CD14-positive monocyte (primary cell): Measurements from ENCODE around the gene MARS1. TPM values are rescaled to one million over a fixed set of nuclear protein-coding genes. Genes with fewer than 3 reads are reported as not detected.
A peak's percentile ranks its signal among the peaks of the same experiment; 100 is the strongest.

ENCODE experiments used
- DNase-seq, 3 donors: peaks; one replicate each; pipeline ENCODE4 v3.0.0-alpha.2; 2011 to 2022
- H2AFZ ChIP-seq: 2 replicates; pipeline ENCODE4 v1.6.0; 2012; ENCODE audit warnings: mild to moderate bottlenecking, low read depth, low read length, inconsistent platforms; ENCODE audit not compliant: insufficient read depth, poor library complexity, severe bottlenecking
- H3K27ac ChIP-seq, 2 donors: 1 replicate in 1 of 2; 2 replicates in 1 of 2; pipeline ENCODE4 v1.5.1; 2012 to 2013; ENCODE audit warnings: low read length in 2 of 2, control low read depth in 1 of 2, inconsistent platforms in 1 of 2, low read depth in 1 of 2, mild to moderate bottlenecking in 1 of 2
- H3K27me3 ChIP-seq, 2 donors: one replicate each; pipeline versions ENCODE4 v1.6.0 to v1.6.1; 2011 to 2013; ENCODE audit warnings: low read length in 2 of 2; ENCODE audit not compliant: control insufficient read depth in 2 of 2, insufficient read depth in 2 of 2
- H3K36me3 ChIP-seq, 2 donors: replicated peaks in 1 of 2; 1 replicate in 1 of 2; 2 replicates in 1 of 2; pipeline versions ENCODE4 v1.5.1 to v1.6.1; 2012 to 2013; ENCODE audit warnings: low read length in 2 of 2, control low read depth in 1 of 2, inconsistent platforms in 1 of 2, mild to moderate bottlenecking in 1 of 2; ENCODE audit not compliant: insufficient read depth in 2 of 2, control insufficient read depth in 1 of 2
- H3K4me1 ChIP-seq, 2 donors: 1 replicate in 1 of 2; 2 replicates in 1 of 2; pipeline versions ENCODE4 v1.5.1 to v1.6.1; 2012 to 2013; ENCODE audit warnings: low read length in 2 of 2, control low read depth in 1 of 2, inconsistent platforms in 1 of 2, mild to moderate bottlenecking in 1 of 2, moderate library complexity in 1 of 2; ENCODE audit not compliant: insufficient read depth in 2 of 2, control insufficient read depth in 1 of 2
- H3K4me2 ChIP-seq: replicated peaks from 2 replicates; pipeline ENCODE3; 2012; ENCODE audit warnings: low read length, moderate library complexity, mild to moderate bottlenecking; ENCODE audit not compliant: poor library complexity, severe bottlenecking; ENCODE audit errors: extremely low read depth
- H3K4me3 ChIP-seq, 3 experiments: fragments of 200-600 bp in 1 of 3; sonication (generic) in 1 of 3; replicated peaks in 1 of 3; 1 replicate in 2 of 3; 2 replicates in 1 of 3; pipeline ENCODE4 v1.5.1; 2011 to 2013; ENCODE audit warnings: low read length in 3 of 3, mild to moderate bottlenecking in 3 of 3, control low read depth in 2 of 3, low read depth in 2 of 3, inconsistent platforms in 1 of 3, moderate library complexity in 1 of 3
- H3K79me2 ChIP-seq: 2 replicates; pipeline ENCODE4 v1.6.0; 2012; ENCODE audit warnings: mild to moderate bottlenecking, control low read depth, inconsistent platforms, low read length, moderate library complexity; ENCODE audit not compliant: insufficient read depth
- H3K9ac ChIP-seq: 2 replicates; pipeline ENCODE4 v1.6.0; 2017; ENCODE audit warnings: low read length, mild to moderate bottlenecking; ENCODE audit not compliant: insufficient read depth, poor library complexity, severe bottlenecking
- H3K9me3 ChIP-seq, 2 donors: replicated peaks in 1 of 2; 1 replicate in 1 of 2; 2 replicates in 1 of 2; pipeline versions ENCODE4 v1.5.1 to v1.6.1; 2012 to 2013; ENCODE audit warnings: low read length in 2 of 2, control low read depth in 1 of 2; ENCODE audit not compliant: control insufficient read depth in 1 of 2, insufficient read depth in 1 of 2
- H4K20me1 ChIP-seq: 2 replicates; pipeline ENCODE4 v1.6.0; 2012; ENCODE audit warnings: mild to moderate bottlenecking, low read length, control low read depth, moderate library complexity; ENCODE audit not compliant: insufficient read depth
- H3K27ac Mint-ChIP-seq, 7 donors: one replicate each; pipeline ENCODE4 v1.8.0; 2020; ENCODE audit warnings: mild to moderate bottlenecking in 7 of 7, mixed read lengths in 7 of 7, moderate library complexity in 6 of 7, inconsistent platforms in 2 of 7
- H3K27me3 Mint-ChIP-seq, 3 donors: one replicate each; pipeline ENCODE4 v1.8.0; 2021 to 2022; ENCODE audit warnings: low read depth in 3 of 3, mild to moderate bottlenecking in 3 of 3, mixed read lengths in 3 of 3, moderate library complexity in 3 of 3, inconsistent platforms in 1 of 3
- H3K36me3 Mint-ChIP-seq, 2 donors: one replicate each; pipeline ENCODE4 v1.8.0; 2020; ENCODE audit warnings: mixed read lengths in 2 of 2, inconsistent platforms in 1 of 2, mild to moderate bottlenecking in 1 of 2
- H3K4me1 Mint-ChIP-seq: one replicate; pipeline ENCODE4 v1.8.0; 2020; ENCODE audit warnings: mild to moderate bottlenecking, mixed read lengths
- H3K4me3 Mint-ChIP-seq, 2 donors: one replicate each; pipeline ENCODE4 v1.8.0; 2020; ENCODE audit warnings: mild to moderate bottlenecking in 2 of 2, mixed read lengths in 2 of 2, moderate library complexity in 1 of 2
- H3K9me3 Mint-ChIP-seq, 7 donors: one replicate each; pipeline ENCODE4 v1.8.0; 2020 to 2022; ENCODE audit warnings: mixed read lengths in 7 of 7, mild to moderate bottlenecking in 6 of 7, moderate library complexity in 6 of 7, inconsistent platforms in 2 of 7
- CTCF ChIP-seq: fragments of 200-600 bp; IDR thresholded peaks from one replicate; pipeline ENCODE4 v1.8.0; 2022; ENCODE audit warnings: antibody characterized with exemption, mild to moderate bottlenecking
- WGBS: methylation state at CpG from one replicate; pipeline ENCODE4 v1.1.5; 2013; ENCODE audit warnings: missing lambda C conversion rate; ENCODE audit not compliant: insufficient coverage; 5-methylcytosine and 5-hydroxymethylcytosine counted together
- intact Hi-C, 2 donors: fragments of 100-400 bp; cut with micrococcal nuclease; formaldehyde crosslinking; loops; one replicate each; pipeline versions ENCODE4 v1.15.0 to v1.15.1; 2023
- polyA plus RNA-seq, 3 donors: library from polyadenylated mRNA; depleted of rRNA in 1 of 3; unstranded in 2 of 3; stranded (reverse) in 1 of 3; fragments of 300-500 nt in 2 of 3; fragments of >200 nt in 1 of 3; fragmentation: Illumina TruSeq in 2 of 3; gene quantifications; 1 replicate in 2 of 3; 2 replicates in 1 of 3; pipeline ENCODE4 v1.2.3, GENCODE V29; 2012 to 2021

Gene MARS1
- polyA plus RNA-seq, 3 donors = 63.5 to 164 (median 79.8) TPM

DNA sequence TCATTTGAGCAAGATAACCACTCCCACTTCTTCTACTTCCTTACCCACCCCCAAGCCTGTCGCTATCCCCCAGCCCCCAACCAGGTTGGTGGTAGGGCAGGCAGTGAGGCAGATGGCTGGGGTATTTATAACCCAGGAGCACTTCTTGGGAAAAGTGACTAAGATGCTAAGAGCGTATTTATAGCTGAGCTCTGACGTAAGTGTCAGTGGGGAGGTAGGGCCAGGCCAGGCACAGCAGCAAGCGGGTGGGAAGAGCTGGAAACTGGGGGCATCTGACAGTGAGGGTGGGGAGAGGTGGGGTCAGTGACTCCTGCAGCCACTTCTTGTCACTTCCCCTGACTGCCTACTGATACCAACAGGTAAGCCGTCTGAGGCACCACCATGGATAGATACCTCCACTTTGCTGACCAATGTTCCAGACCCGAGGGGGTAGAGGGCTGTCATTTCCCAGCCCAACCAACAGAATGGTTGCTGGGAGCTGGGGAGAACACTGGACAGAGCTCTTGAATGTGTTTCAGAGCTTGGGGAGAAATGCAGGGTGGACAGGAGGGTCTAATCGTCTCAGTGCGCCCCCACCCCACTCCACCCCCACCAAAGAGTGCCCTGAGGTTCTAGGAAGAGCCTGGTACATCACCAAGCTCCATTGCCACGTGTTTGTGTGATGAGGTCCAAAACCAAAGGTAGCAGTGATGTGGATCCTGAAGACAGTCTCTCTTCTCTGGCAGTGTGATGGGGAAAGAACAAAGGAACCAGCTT lies 35.5 kb upstream of the MARS1 start:
- no peaks in the 10 kb centered on the region for H3K27me3 ChIP-seq
- H3K36me3 ChIP-seq = no peaks in the 10 kb centered on the region
- H3K9ac ChIP-seq = no peak overlapping the region
- no peaks in the 10 kb centered on the region for H4K20me1 ChIP-seq
- H3K4me2 ChIP-seq = no peak overlapping the region
- H3K79me2 ChIP-seq = no peaks in the 10 kb centered on the region
- no peak overlapping the region for H3K27ac ChIP-seq
- no peak for DNase-seq
- no peak overlapping the region for H3K4me3 Mint-ChIP-seq
- H3K27ac Mint-ChIP-seq = peak overlapping the region in 2 of 7 donors; percentile 36 to 45
- H3K27me3 Mint-ChIP-seq = peaks cover 6 to 13% (median 7%) of the 10 kb centered on the region in 3 donors
- 86% methylated on average over 3 of the region's 9 CpGs for WGBS
- peaks cover 0 to 2% (median 0%) of the 10 kb centered on the region in 7 donors for H3K9me3 Mint-ChIP-seq
- no peak for TF ChIP-seq CTCF
- H2AFZ ChIP-seq = peak overlapping the region; percentile 23
- intact Hi-C loops = loop anchor here (5.0 to 10.0 kb wide), 3 partner anchors 145 to 190 kb away; no protein-coding TSS in a partner anchor
- peaks cover 15% of the 10 kb centered on the region for H3K4me1 Mint-ChIP-seq
- peaks cover 4 to 9% of the 10 kb centered on the region in 2 donors for H3K4me1 ChIP-seq
- no peaks in the 10 kb centered on the region for H3K9me3 ChIP-seq
- no peak overlapping the region for H3K4me3 ChIP-seq
- no peaks in the 10 kb centered on the region for H3K36me3 Mint-ChIP-seq

- 0% methylated on average over 1 of the region's 7 CpGs for WGBS
- no peak overlapping the region for H3K4me2 ChIP-seq
- H3K9ac ChIP-seq = no peak overlapping the region
Measured at GRCh38 chr12:57452937-57453509, 34.8 kb upstream of the MARS1 start.

More at GRCh38 chr12:57452937-57453509, 34.8 kb upstream of the MARS1 start:
- H3K27ac ChIP-seq = no peak overlapping the region
- Mint-ChIP-seq H3K36me3 (no peaks in the 10 kb centered on the region), H3K4me1 (peaks cover 15% of the 10 kb centered on the region), H3K9me3 (peaks cover 0 to 2% (median 0%) of the 10 kb centered on the region in 7 donors), H3K27me3 (peaks cover 6 to 15% (median 7%) of the 10 kb centered on the region in 3 donors), H3K4me3 (no peak overlapping the region), H3K27ac (peak overlapping the region in 2 of 7 donors; percentile 23 to 36)
- H3K27me3 ChIP-seq = no peaks in the 10 kb centered on the region
- H3K9me3 ChIP-seq = no peaks in the 10 kb centered on the region
- DNase-seq = peak; percentile 58 to 74 (median 71)
- no peaks in the 10 kb centered on the region for H3K79me2 ChIP-seq
- no peaks in the 10 kb centered on the region for H3K36me3 ChIP-seq
- H3K4me3 ChIP-seq = no peak overlapping the region
- peaks cover 5 to 11% of the 10 kb centered on the region in 2 donors for H3K4me1 ChIP-seq
- H4K20me1 ChIP-seq = no peaks in the 10 kb centered on the region
- intact Hi-C loops = loop anchor here (5.0 to 10.0 kb wide), 3 partner anchors 146 to 191 kb away; no protein-coding TSS in a partner anchor
- peak overlapping the region; percentile 23 for H2AFZ ChIP-seq
- TF ChIP-seq CTCF = peak; percentile 82
